HepG2 (cell line): ENCODE measurements around the gene CTSD. TPM values are rescaled to one million over a fixed set of nuclear protein-coding genes. Genes with fewer than 3 reads are reported as not detected.

Experiments
- ATF5 ChIP-seq: sonication (generic); formaldehyde crosslinking; IDR thresholded peaks from 2 replicates; pipeline ENCODE4 v1.4.0; 2020; ENCODE audit warnings: mild to moderate bottlenecking, low read depth, missing genetic modification reagents
- ATF7 ChIP-seq, 2 experiments: fragments of 450-650 bp in 1 of 2; sonication (generic) in 1 of 2; formaldehyde crosslinking in 1 of 2; IDR thresholded peaks; 2 replicates each; pipeline versions ENCODE4 v1.4.0 to v1.6.1; 2016 to 2020; ENCODE audit warnings: antibody characterized with exemption in 1 of 2, mild to moderate bottlenecking in 1 of 2, missing genetic modification reagents in 1 of 2
- CEBPG ChIP-seq: IDR thresholded peaks from 2 replicates; pipeline ENCODE4 v1.6.1; 2016
- CENPBD1 ChIP-seq: sonication (generic); formaldehyde crosslinking; IDR thresholded peaks from 2 replicates; pipeline ENCODE4 v1.8.0; 2022; ENCODE audit warnings: missing genetic modification reagents, low read depth, mild to moderate bottlenecking, borderline replicate concordance
- E2F2 ChIP-seq: sonication (generic); formaldehyde crosslinking; IDR thresholded peaks from 2 replicates; pipeline ENCODE4 v1.4.0; 2020; ENCODE audit warnings: missing genetic modification reagents, borderline replicate concordance
- FOXP1 ChIP-seq, 2 experiments: fragments of 450-650 bp in 1 of 2; IDR thresholded peaks; 2 replicates each; pipeline ENCODE4 v1.6.1; 2017 to 2018; ENCODE audit warnings: antibody characterized with exemption in 1 of 2
- GLMP ChIP-seq: sonication (generic); formaldehyde crosslinking; IDR thresholded peaks from 2 replicates; pipeline ENCODE4 v1.9.0; 2021; ENCODE audit warnings: missing genetic modification reagents, mild to moderate bottlenecking, borderline replicate concordance
- HIC2 ChIP-seq: sonication (generic); formaldehyde crosslinking; IDR thresholded peaks from 2 replicates; pipeline ENCODE4 v1.9.0; 2022; ENCODE audit warnings: low read depth, missing genetic modification reagents
- HMG20A ChIP-seq: IDR thresholded peaks from 2 replicates; pipeline ENCODE4 v1.6.1; 2016; ENCODE audit warnings: borderline replicate concordance
- PTBP1 ChIP-seq: fragments of 200-400 bp; formaldehyde crosslinking; IDR thresholded peaks from 2 replicates; pipeline ENCODE4 v1.6.1; 2018; ENCODE audit warnings: low read length, low read depth; ENCODE audit not compliant: poor library complexity, severe bottlenecking
- RARG ChIP-seq: sonication (generic); formaldehyde crosslinking; IDR thresholded peaks from 2 replicates; pipeline ENCODE4 v1.4.0; 2020; ENCODE audit warnings: low read depth, mild to moderate bottlenecking, missing genetic modification reagents
- SOX6 ChIP-seq, 2 experiments: fragments of 450-650 bp in 1 of 2; sonication (generic) in 1 of 2; formaldehyde crosslinking in 1 of 2; IDR thresholded peaks; 2 replicates each; pipeline versions ENCODE4 v1.4.0 to v1.6.1; 2017 to 2020; ENCODE audit warnings: antibody characterized with exemption in 1 of 2, mild to moderate bottlenecking in 1 of 2, missing genetic modification reagents in 1 of 2
- THYN1 ChIP-seq: sonication (generic); formaldehyde crosslinking; IDR thresholded peaks from 2 replicates; pipeline ENCODE4 v1.8.1; 2023; ENCODE audit warnings: low read depth, mild to moderate bottlenecking, moderate library complexity, missing genetic modification reagents, borderline replicate concordance
- XRCC5 ChIP-seq: fragments of 200-400 bp; formaldehyde crosslinking; optimal IDR thresholded peaks from 2 replicates; pipeline ENCODE3; 2017; ENCODE audit warnings: mild to moderate bottlenecking, low read length
- ZFP91 ChIP-seq: sonication (generic); formaldehyde crosslinking; IDR thresholded peaks from 2 replicates; pipeline ENCODE4 v1.9.0; 2022; ENCODE audit warnings: missing genetic modification reagents, mild to moderate bottlenecking, borderline replicate concordance
- ZNF17 ChIP-seq: sonication (generic); formaldehyde crosslinking; IDR thresholded peaks from 2 replicates; pipeline ENCODE4 v1.5.0; 2020; ENCODE audit warnings: mild to moderate bottlenecking, missing genetic modification reagents
- ZNF383 ChIP-seq: sonication (generic); formaldehyde crosslinking; IDR thresholded peaks from 2 replicates; pipeline ENCODE4 v1.4.0; 2020; ENCODE audit warnings: missing genetic modification reagents, mild to moderate bottlenecking, borderline replicate concordance
- ZNF740 ChIP-seq: sonication (generic); formaldehyde crosslinking; IDR thresholded peaks from 2 replicates; pipeline ENCODE4 v1.4.0; 2020; ENCODE audit warnings: missing genetic modification reagents
- ZNF841 ChIP-seq: sonication (generic); formaldehyde crosslinking; IDR thresholded peaks from 2 replicates; pipeline ENCODE4 v1.8.1; 2023; ENCODE audit warnings: missing genetic modification reagents, borderline replicate concordance
- polyA plus RNA-seq, 8 experiments: library from polyadenylated mRNA; depleted of rRNA in 3 of 8; stranded (reverse) in 7 of 8; unstranded in 1 of 8; fragments of >200 nt; fragmentation: Illumina TruSeq in 4 of 8; extraction: Trizol in 4 of 8; gene quantifications; 2 replicates each; pipeline versions ENCODE4 v1.2.1 to v1.2.3, GENCODE V29; 2011 to 2016; ENCODE audit warnings: low read depth in 4 of 8, missing spikeins in 1 of 8, mixed read lengths in 1 of 8; ENCODE audit not compliant: insufficient read depth in 1 of 8
- total RNA-seq, 5 experiments: library from RNA; depleted of rRNA; stranded (reverse); fragments of >200 nt; fragmentation: Illumina TruSeq; extraction: Trizol; gene quantifications; 2 replicates each; pipeline ENCODE4 v1.2.3, GENCODE V29; 2016; ENCODE audit warnings: low read depth in 1 of 5

Gene CTSD
- total and polyA plus RNA-seq, 2 of the 13 experiments (the other 11 are each of a cell fraction or from before 2014, with no cell fraction given) = 143 to 230 TPM

GRCh38 chr11:1761857-1762536, 1.7 kb downstream of the CTSD start (continued):
- TF ChIP-seq XRCC5 (no peak), ZNF740 (CRISPR knock-in tag) (no peak), RARG (CRISPR knock-in tag) (no peak), PTBP1 (no peak), HMG20A (CRISPR knock-in tag) (no peak), E2F2 (CRISPR knock-in tag) (no peak), CEBPG (0 out of 2 replicates have a peak, but pooled peaks have one; percentile 96), FOXP1 (IDR thresholded peaks at IDR 0.05) (no peak), FOXP1 (CRISPR knock-in tag; IDR thresholded peaks at IDR 0.05) (no peak), THYN1 (CRISPR knock-in tag) (no peak), ZNF841 (CRISPR knock-in tag) (no peak), CENPBD1 (CRISPR knock-in tag) (no peak), ZNF17 (no peak), ATF5 (no peak), SOX6 (IDR thresholded peaks at IDR 0.05) (no peak), SOX6 (CRISPR knock-in tag; IDR thresholded peaks at IDR 0.05) (peak; percentile 57), ZNF383 (CRISPR knock-in tag) (no peak), GLMP (no peak), ATF7 (IDR thresholded peaks at IDR 0.05) (no peak), ATF7 (CRISPR knock-in tag; IDR thresholded peaks at IDR 0.05) (no peak), ZFP91 (CRISPR knock-in tag) (no peak), HIC2 (CRISPR knock-in tag) (no peak)
